Measurements from ENCODE around the gene CYB5A. TPM values are rescaled to one million over a fixed set of nuclear protein-coding genes. Genes with fewer than 3 reads are reported as not detected.

Gene CYB5A
- total RNA-seq, 4 donors from 2014 or later, result 21.4 to 29.4 (median 23.4) TPM

DNA sequence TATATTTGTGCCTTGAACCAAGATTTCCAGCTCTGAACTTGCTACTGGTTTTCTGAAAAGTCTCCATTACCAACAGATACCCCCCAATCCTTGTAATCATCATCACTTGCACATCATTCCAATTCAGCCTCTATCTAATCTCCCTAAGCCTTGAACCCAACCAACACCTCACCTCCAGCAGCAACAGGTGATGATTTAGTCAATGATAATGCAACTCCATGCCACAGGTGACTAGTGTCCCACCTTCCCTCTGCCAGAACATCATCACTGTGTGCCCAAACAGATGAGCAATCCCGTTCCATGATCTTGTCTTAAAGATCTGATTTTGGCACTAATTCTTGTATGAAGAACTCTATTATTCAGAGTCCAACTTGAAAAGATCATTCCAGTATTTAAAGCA is 75.9 kb downstream of the CYB5A start:
- Histone ChIP-seq H3K36me3 (no peaks in the 10 kb centered on the region), H3K9me3 (no peaks in the 10 kb centered on the region), H3K27me3 (peaks cover 0 to 3% (median 0%) of the 10 kb centered on the region in 3 donors), H3K4me3 (no peak overlapping the region), H3K4me1 (no peaks in the 10 kb centered on the region), H3K27ac (no peak overlapping the region)
- intact Hi-C loops (cut with DNase I; ENCODE audit: low total_unique reads) (no loop called here), in situ Hi-C loops (cut with MboI; ENCODE audit: low sequenced_read_pairs in 4 of 4) (no loop called here)
- DNase-seq (no peak), ATAC-seq (no peak)
- TF ChIP-seq, protein P1, sequence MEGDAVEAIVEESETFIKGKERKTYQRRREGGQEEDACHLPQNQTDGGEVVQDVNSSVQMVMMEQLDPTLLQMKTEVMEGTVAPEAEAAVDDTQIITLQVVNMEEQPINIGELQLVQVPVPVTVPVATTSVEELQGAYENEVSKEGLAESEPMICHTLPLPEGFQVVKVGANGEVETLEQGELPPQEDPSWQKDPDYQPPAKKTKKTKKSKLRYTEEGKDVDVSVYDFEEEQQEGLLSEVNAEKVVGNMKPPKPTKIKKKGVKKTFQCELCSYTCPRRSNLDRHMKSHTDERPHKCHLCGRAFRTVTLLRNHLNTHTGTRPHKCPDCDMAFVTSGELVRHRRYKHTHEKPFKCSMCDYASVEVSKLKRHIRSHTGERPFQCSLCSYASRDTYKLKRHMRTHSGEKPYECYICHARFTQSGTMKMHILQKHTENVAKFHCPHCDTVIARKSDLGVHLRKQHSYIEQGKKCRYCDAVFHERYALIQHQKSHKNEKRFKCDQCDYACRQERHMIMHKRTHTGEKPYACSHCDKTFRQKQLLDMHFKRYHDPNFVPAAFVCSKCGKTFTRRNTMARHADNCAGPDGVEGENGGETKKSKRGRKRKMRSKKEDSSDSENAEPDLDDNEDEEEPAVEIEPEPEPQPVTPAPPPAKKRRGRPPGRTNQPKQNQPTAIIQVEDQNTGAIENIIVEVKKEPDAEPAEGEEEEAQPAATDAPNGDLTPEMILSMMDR (IDR thresholded peaks at IDR 0.05 in 4 of 5, conservative IDR thresholded peaks at IDR 0.05 in 1 of 5), result no peak
- no peak for TF ChIP-seq POLR2A (IDR thresholded peaks at IDR 0.05)

DNA sequence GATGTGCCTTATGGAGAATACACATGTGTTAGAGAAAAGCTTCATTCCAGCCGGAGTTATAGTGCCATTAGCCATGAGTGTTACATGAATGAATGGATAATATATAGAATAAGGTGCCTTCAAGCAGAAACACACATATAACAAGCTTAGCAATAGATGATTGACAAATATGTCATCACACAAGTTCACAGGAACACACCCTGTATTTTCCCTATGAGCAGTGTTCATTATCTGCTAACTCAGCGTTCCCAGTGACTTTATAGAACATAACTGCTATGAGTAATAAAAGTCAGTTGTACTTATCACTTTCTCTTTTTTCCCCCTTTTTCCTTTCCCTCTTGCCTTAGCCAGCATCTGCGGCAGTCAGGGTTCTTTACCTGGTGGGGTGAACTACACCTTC is 78.3 kb downstream of the CYB5A start:
- ATAC-seq (no peak), DNase-seq (no peak)
- in situ Hi-C loops (cut with MboI; ENCODE audit: low sequenced_read_pairs in 4 of 4) (no loop called here), intact Hi-C loops (cut with DNase I; ENCODE audit: low total_unique reads) (no loop called here)
- Histone ChIP-seq H3K4me1 (no peaks in the 10 kb centered on the region), H3K36me3 (no peaks in the 10 kb centered on the region), H3K27me3 (peaks cover 0 to 3% (median 0%) of the 10 kb centered on the region in 3 donors), H3K4me3 (no peak overlapping the region), H3K9me3 (no peaks in the 10 kb centered on the region), H3K27ac (no peak overlapping the region)
- TF ChIP-seq, protein P1 (IDR thresholded peaks at IDR 0.05 in 4 of 5, conservative IDR thresholded peaks at IDR 0.05 in 1 of 5), result no peak
- TF ChIP-seq POLR2A (IDR thresholded peaks at IDR 0.05), result no peak

DNA sequence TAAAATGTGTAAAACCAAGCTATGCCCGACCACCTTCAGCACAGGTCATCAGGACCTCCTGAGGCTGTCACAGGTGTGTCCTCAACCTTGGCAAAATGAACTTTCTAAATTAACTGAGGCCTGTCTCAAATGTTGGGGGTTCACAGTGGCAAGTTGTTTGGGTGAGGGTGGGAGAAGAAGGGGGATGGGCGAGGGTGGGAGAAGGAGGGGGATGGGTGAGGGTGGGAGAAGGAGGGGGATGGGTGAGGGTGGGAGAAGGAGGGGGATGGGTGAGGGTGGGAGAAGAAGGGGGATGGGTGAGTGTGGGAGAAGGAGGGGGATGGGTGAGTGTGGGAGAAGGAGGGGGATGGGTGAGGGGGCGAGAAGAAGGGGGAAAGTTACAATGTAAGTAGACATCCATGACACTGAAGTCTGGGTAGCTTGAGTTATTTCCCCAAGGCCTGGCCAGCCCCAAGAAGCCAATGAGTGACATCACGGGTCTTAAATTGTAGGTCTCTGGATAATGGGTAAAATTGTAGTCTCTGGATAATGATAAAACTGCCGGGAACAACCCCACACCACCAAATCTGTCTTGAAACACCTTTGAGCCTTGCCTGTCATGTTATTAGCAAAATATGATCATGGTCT is 87.1 kb downstream of the CYB5A start:
- ATAC-seq, result no peak
- no peak overlapping the region for H3K4me3 ChIP-seq

DNA sequence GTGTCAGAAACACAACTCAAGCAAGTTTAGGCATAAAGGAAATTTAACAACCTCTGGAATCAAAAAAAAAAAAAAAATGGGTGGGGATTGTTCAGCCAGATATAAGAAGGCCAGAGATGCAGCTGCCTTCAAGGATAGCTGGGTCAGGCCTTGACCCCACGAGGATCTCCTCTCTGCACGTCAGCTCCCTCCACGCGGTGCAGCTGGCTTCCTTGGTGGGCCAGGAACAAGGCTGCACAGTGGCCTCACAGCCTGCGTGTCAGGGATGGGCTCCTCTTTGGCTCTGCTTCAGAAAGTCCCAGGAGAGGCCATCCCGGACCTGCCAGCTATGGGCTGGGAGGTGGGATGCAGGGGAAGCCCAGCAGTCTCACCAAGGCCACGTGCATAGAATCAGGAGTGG is 88.0 kb downstream of the CYB5A start:
- Histone ChIP-seq H3K4me3 (no peak overlapping the region), H3K9me3 (no peaks in the 10 kb centered on the region), H3K27me3 (no peaks in the 10 kb centered on the region), H3K27ac (no peak overlapping the region), H3K4me1 (no peaks in the 10 kb centered on the region), H3K36me3 (no peaks in the 10 kb centered on the region)
- in situ Hi-C loops (cut with MboI; ENCODE audit: low sequenced_read_pairs in 4 of 4) (loop anchor here in 1 of 4 donors (10.0 kb wide), 1 partner anchor 131 kb away; no protein-coding TSS in a partner anchor), intact Hi-C loops (cut with DNase I; ENCODE audit: low total_unique reads) (no loop called here)
- DNase-seq (no peak), ATAC-seq (no peak)
- TF ChIP-seq, protein P1 (IDR thresholded peaks at IDR 0.05 in 4 of 5, conservative IDR thresholded peaks at IDR 0.05 in 1 of 5), result no peak
- no peak for TF ChIP-seq POLR2A (IDR thresholded peaks at IDR 0.05)

More for the DNA sequence above, 87.1 kb downstream of the CYB5A start:
- Histone ChIP-seq H3K27ac (no peak overlapping the region), H3K9me3 (no peaks in the 10 kb centered on the region), H3K27me3 (no peaks in the 10 kb centered on the region), H3K4me1 (no peaks in the 10 kb centered on the region), H3K36me3 (no peaks in the 10 kb centered on the region)
- in situ Hi-C loops (cut with MboI; ENCODE audit: low sequenced_read_pairs in 4 of 4), result loop anchor here in 1 of 4 donors (10.0 kb wide), 1 partner anchor 130 kb away; no protein-coding TSS in a partner anchor
- TF ChIP-seq, protein P1 (IDR thresholded peaks at IDR 0.05 in 4 of 5, conservative IDR thresholded peaks at IDR 0.05 in 1 of 5), result no peak
- no peak for TF ChIP-seq POLR2A (IDR thresholded peaks at IDR 0.05)
- intact Hi-C loops (cut with DNase I; ENCODE audit: low total_unique reads), result no loop called here
- DNase-seq, result no peak

Other genes with a start within 250 kb of the CYB5A start
- gene FBXO15, start 144.1 kb downstream of the CYB5A start, total RNA-seq, result not detected
- 100 to 1,000 TPM in 2 of 4 donors, 10 to 100 TPM in 2; 40.0 to 108 (median 75.8) TPM for gene TIMM21, start 143.4 kb downstream of the CYB5A start, total RNA-seq
- not detected for gene C18orf63, start 23.9 kb upstream of the CYB5A start, total RNA-seq
- 1 to 10 TPM in 1 of 4 donors, under 1 TPM in 1, not detected in 2; 0.07 to 2.0 TPM for gene DIPK1C, start 165.3 kb upstream of the CYB5A start, total RNA-seq
- gene CNDP2, start 204.4 kb upstream of the CYB5A start, total RNA-seq, result 10 to 100 TPM; 29.5 to 82.8 (median 31.6) TPM
- gene CNDP1, start 242.5 kb upstream of the CYB5A start, total RNA-seq, result not detected

Measured in gastrocnemius medialis (tissue), 4 donors.